Measurements from ENCODE around the gene DSTYK.

- TF ChIP-seq POLR2A (IDR thresholded peaks at IDR 0.05): no peak
- no peak for TF ChIP-seq CTCF (IDR thresholded peaks at IDR 0.05)
These were observed 19.9 kb downstream of the DSTYK start for GRCh38 chr1:205191622-205192021.

All from heart left ventricle (tissue), 13 donors.